ENCODE results near the gene ZNF280C. TPM values are rescaled to one million over a fixed set of nuclear protein-coding genes. Genes with fewer than 3 reads are reported as not detected.
"Not testable (repeated sequence)": the region's sequence is repeated elsewhere in the genome, so short reads cannot be mapped to it uniquely, and the experiment has no call there.

ZNF280C gene
- total RNA-seq, 4 donors from 2014 or later: 1.5 to 3.8 (median 3.3) TPM

DNA sequence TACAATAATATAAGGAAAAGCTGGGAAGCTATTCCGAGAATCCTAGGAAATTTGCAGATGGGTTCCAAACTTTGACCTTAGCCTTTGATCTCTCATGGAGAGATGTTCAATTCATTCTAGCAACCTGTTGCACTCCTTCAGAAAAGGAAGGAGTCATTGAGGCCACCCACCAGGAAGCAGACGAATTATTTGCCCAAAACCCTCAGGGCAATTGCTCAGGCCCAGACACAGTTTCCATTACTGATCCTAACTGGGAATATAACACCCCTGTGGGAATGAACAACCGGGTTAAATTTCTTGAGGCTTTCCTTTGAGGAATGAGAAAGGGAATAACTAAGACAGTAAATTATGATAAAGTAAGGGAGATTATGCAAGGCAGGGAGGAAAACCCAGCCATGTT, 13.5 kb upstream of the ZNF280C start:
- Histone ChIP-seq H3K4me1 (no peaks in the 10 kb centered on the region), H3K36me3 (no peaks in the 10 kb centered on the region), H3K9me3 (no peaks in the 10 kb centered on the region), H3K27me3 (no peaks in the 10 kb centered on the region), H3K27ac (no peak overlapping the region), H3K4me3 (no peak overlapping the region)
- in situ Hi-C loops (cut with MboI; ENCODE audit: low sequenced_read_pairs in 4 of 4): no loop called here
- TF ChIP-seq, protein P1, sequence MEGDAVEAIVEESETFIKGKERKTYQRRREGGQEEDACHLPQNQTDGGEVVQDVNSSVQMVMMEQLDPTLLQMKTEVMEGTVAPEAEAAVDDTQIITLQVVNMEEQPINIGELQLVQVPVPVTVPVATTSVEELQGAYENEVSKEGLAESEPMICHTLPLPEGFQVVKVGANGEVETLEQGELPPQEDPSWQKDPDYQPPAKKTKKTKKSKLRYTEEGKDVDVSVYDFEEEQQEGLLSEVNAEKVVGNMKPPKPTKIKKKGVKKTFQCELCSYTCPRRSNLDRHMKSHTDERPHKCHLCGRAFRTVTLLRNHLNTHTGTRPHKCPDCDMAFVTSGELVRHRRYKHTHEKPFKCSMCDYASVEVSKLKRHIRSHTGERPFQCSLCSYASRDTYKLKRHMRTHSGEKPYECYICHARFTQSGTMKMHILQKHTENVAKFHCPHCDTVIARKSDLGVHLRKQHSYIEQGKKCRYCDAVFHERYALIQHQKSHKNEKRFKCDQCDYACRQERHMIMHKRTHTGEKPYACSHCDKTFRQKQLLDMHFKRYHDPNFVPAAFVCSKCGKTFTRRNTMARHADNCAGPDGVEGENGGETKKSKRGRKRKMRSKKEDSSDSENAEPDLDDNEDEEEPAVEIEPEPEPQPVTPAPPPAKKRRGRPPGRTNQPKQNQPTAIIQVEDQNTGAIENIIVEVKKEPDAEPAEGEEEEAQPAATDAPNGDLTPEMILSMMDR (IDR thresholded peaks at IDR 0.05 in 4 of 5, conservative IDR thresholded peaks at IDR 0.05 in 1 of 5): no peak
- no peak for TF ChIP-seq POLR2A (IDR thresholded peaks at IDR 0.05)
- ATAC-seq: no peak
- no peak for DNase-seq
- intact Hi-C loops (cut with DNase I; ENCODE audit: low total_unique reads): no loop called here

DNA sequence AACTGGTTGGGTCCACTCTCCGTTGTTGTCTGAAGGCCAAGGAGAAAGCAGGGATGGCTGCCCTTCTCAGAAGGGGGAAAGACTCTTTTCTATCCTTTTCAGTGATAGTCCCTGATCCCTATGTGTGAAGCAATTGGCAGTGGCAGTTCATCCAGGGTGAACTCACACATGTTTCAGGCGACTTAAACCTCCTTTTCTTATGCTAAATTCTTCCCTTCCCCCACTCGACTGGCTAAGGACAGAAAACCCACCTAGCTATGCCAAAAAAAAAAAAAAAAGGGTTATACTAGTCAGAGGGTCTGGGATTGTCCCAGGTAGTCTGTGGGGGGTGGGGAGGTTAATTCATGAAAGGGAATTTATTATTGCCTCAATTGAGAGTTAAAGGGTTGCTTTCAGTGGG, 12.2 kb upstream of the ZNF280C start:
- in situ Hi-C loops (cut with MboI; ENCODE audit: low sequenced_read_pairs in 4 of 4): no loop called here

DNA sequence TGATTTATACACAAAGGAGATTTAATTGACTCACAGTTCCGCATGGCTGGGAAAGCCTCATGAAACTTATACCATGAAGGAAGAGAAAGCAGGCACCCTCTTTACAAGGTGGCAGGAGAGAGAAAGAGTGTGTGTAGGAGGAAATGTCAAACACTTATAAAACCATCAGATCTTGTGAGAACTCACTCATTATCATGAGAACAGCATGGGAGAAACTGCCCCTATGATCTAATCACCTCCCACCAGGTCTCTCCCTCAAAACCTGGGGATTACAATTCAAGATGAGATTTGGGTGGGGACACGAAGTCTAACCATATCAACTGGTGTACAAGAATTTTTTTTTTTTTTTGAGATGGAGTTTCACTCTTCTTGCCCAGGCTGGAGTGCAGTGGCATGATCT, 3.6 kb upstream of the ZNF280C start:
- H3K36me3 ChIP-seq; ATAC-seq; in situ Hi-C loops (cut with MboI; ENCODE audit: low sequenced_read_pairs in 4 of 4): not testable (repeated sequence)

More for the DNA sequence above, 12.2 kb upstream of the ZNF280C start:
- DNase-seq: no peak
- H3K4me3 ChIP-seq: no peak overlapping the region
- no peak overlapping the region for H3K27ac ChIP-seq
- no peaks in the 10 kb centered on the region for H3K36me3 ChIP-seq
- no peaks in the 10 kb centered on the region for H3K9me3 ChIP-seq
- H3K27me3 ChIP-seq: no peaks in the 10 kb centered on the region
- no peaks in the 10 kb centered on the region for H3K4me1 ChIP-seq
- intact Hi-C loops (cut with DNase I; ENCODE audit: low total_unique reads): no loop called here
- ATAC-seq: no peak
- TF ChIP-seq POLR2A (IDR thresholded peaks at IDR 0.05): no peak
- TF ChIP-seq, protein P1 (IDR thresholded peaks at IDR 0.05 in 4 of 5, conservative IDR thresholded peaks at IDR 0.05 in 1 of 5): no peak

DNA sequence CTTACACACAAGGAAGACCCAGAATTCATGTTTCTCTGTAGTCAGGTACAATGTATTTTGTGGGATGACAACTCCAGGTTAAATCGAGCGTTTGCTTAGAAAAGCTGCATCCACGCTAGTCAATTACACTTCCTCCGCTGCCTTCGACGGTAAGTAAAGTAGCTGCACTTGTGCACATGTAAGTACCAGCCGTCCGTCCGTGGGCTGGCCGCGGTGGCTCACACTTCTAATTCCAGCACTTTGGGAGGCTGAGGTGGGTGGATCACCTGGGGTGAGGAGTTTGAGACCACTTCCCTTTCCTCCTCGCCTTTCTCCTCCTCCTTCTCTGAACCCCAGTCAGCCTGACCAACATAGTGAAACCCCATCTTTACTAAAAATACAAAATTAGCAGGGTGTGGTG, 692 bp upstream of the ZNF280C start:
- H3K27me3 ChIP-seq; H3K36me3 ChIP-seq; H3K9me3 ChIP-seq; H3K4me3 ChIP-seq; ATAC-seq; DNase-seq; H3K27ac ChIP-seq; in situ Hi-C loops (cut with MboI; ENCODE audit: low sequenced_read_pairs in 4 of 4); H3K4me1 ChIP-seq: not testable (repeated sequence)
- intact Hi-C loops (cut with DNase I; ENCODE audit: low total_unique reads): loop anchor here (10.0 kb wide), 1 partner anchor 635 kb away; the partner anchor contains the start of gene ENOX2

More for the DNA sequence above, 3.6 kb upstream of the ZNF280C start:
- H3K9me3 ChIP-seq; H3K4me3 ChIP-seq; DNase-seq; H3K27ac ChIP-seq; H3K4me1 ChIP-seq; H3K27me3 ChIP-seq; intact Hi-C loops (cut with DNase I; ENCODE audit: low total_unique reads): not testable (repeated sequence)

DNA sequence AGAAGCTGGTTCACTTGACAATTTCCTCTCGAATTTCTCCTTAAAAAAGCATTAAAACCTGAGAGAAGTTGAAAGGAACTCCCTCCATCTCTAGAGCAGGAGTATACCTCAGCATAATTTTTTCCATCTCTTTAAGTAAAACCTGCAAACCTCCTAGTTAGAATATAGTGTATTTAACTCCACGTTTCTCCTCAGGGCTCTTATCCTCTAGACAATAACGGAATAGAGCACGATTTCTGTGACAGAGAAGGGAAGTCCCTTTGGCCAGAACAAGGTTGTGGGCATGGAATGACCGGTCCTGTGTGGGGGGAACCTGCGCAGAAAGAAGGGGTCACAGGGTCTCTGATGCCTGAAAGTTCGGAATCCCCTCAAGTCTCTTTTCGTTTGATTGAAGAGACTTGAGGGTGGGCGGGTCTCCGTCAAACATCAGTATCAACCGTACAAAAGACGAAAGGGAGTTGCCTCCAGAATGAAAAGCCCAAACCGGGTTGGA, 697 bp downstream of the ZNF280C start:
- H3K27me3 ChIP-seq: no peaks in the 10 kb centered on the region
- no peaks in the 10 kb centered on the region for H3K9me3 ChIP-seq
- ATAC-seq (peak in 1 of 2 donors; percentile 30), DNase-seq (no peak)
- peak overlapping the region; percentile 66 to 81 (median 75) for H3K4me3 ChIP-seq
- TF ChIP-seq, protein P1 (IDR thresholded peaks at IDR 0.05 in 4 of 5, conservative IDR thresholded peaks at IDR 0.05 in 1 of 5): no peak
- no peak for TF ChIP-seq POLR2A (IDR thresholded peaks at IDR 0.05)
- H3K4me1 ChIP-seq: no peaks in the 10 kb centered on the region
- peak overlapping the region; percentile 83 to 87 (median 84) for H3K27ac ChIP-seq
- in situ Hi-C loops (cut with MboI; ENCODE audit: low sequenced_read_pairs in 4 of 4): no loop called here
- no peaks in the 10 kb centered on the region for H3K36me3 ChIP-seq
- intact Hi-C loops (cut with DNase I; ENCODE audit: low total_unique reads): loop anchor here (10.0 kb wide), 1 partner anchor 637 kb away; the partner anchor contains the start of gene ENOX2

DNA sequence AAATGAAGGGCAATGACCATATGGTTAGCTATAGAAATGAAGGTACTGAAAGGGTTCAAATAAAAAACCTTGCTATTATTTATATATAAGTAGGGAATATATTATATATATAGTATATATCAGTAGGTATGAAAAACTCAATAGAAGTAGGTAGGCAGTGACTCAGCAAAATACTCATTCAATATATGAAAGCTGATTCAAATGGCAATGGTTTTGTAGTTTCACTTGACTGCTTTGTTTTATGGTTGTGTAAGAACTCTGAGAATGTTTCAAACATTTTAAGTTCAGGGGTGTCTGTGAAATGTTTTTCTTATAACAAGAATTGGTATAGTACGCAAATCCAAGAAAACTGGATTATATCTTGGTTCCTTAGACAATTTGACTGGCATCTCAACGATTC, 4.1 kb downstream of the ZNF280C start:
- H3K9me3 ChIP-seq: no peaks in the 10 kb centered on the region

More for the DNA sequence above, 4.1 kb downstream of the ZNF280C start:
- in situ Hi-C loops (cut with MboI; ENCODE audit: low sequenced_read_pairs in 4 of 4) (no loop called here), intact Hi-C loops (cut with DNase I; ENCODE audit: low total_unique reads) (loop anchor here (10.0 kb wide), 1 partner anchor 640 kb away; the partner anchor contains the start of gene ENOX2)
- H3K36me3 ChIP-seq: no peaks in the 10 kb centered on the region
- H3K27ac ChIP-seq: no peak overlapping the region
- ATAC-seq (no peak), DNase-seq (no peak)
- H3K27me3 ChIP-seq: no peaks in the 10 kb centered on the region
- no peak overlapping the region for H3K4me3 ChIP-seq
- H3K4me1 ChIP-seq: peaks cover 0 to 5% of the 10 kb centered on the region in 2 donors
- TF ChIP-seq, protein P1 (IDR thresholded peaks at IDR 0.05 in 4 of 5, conservative IDR thresholded peaks at IDR 0.05 in 1 of 5): no peak
- no peak for TF ChIP-seq POLR2A (IDR thresholded peaks at IDR 0.05)

Measured in gastrocnemius medialis (tissue), 4 donors.